GM21381 (cell line): ENCODE data around the gene NGFR.
"Not testable (repeated sequence)": the region's sequence is repeated elsewhere in the genome, so short reads cannot be mapped to it uniquely, and the experiment has no call there.

Source experiments
- ATAC-seq: cut with Tn5 transposase; IDR thresholded peaks from one replicate; pipeline ENCODE4 v1.9.1; 2021; ENCODE audit warnings: mild to moderate bottlenecking, moderate library complexity; ENCODE audit not compliant: unreplicated experiment

The NGFR gene

GRCh38 chr17:49545007-49545660 is 50.0 kb downstream of the NGFR start:
- ATAC-seq, result no peak

GRCh38 chr17:49545806-49546545 is 50.9 kb downstream of the NGFR start:
- ATAC-seq, result no peak

GRCh38 chr17:49546546-49547535 is 51.7 kb downstream of the NGFR start:
- no peak for ATAC-seq

- no peak for ATAC-seq
Measured at GRCh38 chr17:49547566-49547965, 52.5 kb downstream of the NGFR start.

GRCh38 chr17:49548051-49548505 is 53.0 kb downstream of the NGFR start:
- ATAC-seq, result no peak

- ATAC-seq, result no peak
Measured at GRCh38 chr17:49548506-49549310, 53.6 kb downstream of the NGFR start.

- no peak for ATAC-seq
Measured at GRCh38 chr17:49549311-49549605, 54.2 kb downstream of the NGFR start.

GRCh38 chr17:49549691-49550678 is 54.9 kb downstream of the NGFR start:
- no peak for ATAC-seq

- ATAC-seq, result not testable (repeated sequence)
Measured at GRCh38 chr17:49550764-49551163, 55.7 kb downstream of the NGFR start.

- ATAC-seq, result no peak
Measured at GRCh38 chr17:49551221-49552069, 56.4 kb downstream of the NGFR start.

GRCh38 chr17:49552070-49552751 is 57.1 kb downstream of the NGFR start:
- no peak for ATAC-seq

GRCh38 chr17:49553676-49554335 is 58.7 kb downstream of the NGFR start:
- no peak for ATAC-seq

GRCh38 chr17:49554694-49555494 is 59.8 kb downstream of the NGFR start:
- no peak for ATAC-seq

GRCh38 chr17:49555495-49556222 is 60.6 kb downstream of the NGFR start:
- ATAC-seq, result no peak

GRCh38 chr17:49556223-49556943 is 61.3 kb downstream of the NGFR start:
- no peak for ATAC-seq
